Retina (tissue), 1 donor: ENCODE measurements around the gene SCAPER.
A peak's percentile ranks its signal among the peaks of the same experiment; 100 is the strongest.
"Not testable (repeated sequence)": the region's sequence is repeated elsewhere in the genome, so short reads cannot be mapped to it uniquely, and the experiment has no call there.

ENCODE experiments used
- DNase-seq: peaks from one replicate; pipeline ENCODE4 v3.0.0-alpha.2; 2016

Gene SCAPER

DNA sequence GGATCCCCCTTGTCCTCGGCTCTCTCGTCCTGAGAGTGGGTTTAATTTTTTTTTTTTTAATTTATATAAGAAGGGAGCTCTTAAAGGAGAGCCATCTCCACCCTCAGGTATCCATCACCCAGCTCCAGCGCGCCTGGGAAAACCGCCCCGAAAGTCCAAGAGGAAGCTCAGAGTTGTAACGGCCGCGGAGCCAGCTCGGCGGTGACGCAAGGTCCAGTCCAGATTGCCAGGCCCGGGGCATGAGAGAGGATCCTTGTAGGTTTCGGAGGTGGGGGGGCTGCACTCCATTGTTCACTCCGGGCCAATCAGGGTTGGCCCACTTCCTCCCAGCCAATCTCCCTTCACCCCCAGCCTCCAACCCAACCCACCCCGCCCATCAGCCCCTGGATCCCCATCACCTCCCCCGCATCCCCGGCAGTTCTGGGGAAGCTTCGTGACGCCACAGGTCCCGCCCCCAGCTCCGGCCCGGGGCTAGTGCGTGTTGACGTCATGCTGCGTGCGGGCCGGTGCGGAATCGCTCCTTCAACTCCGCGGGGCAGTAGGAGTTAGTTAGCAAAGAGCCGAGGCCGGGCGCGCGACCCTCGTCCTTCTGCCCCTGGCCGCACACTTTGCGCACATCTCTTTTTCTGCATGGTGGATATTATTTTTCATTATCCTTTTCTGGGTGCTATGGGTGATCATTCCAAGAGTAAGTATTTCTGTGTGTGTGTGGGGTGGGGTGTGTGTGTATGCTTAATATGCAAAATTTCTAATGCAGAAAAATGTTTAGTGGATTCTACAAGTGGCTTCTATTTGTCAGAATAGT, 568.7 kb downstream of the SCAPER start, which contains the start of gene ISL2:
TSS of gene ISL2 (plus strand) at position 520 of the 805 bp plus-strand sequence. CDS start at position 631, 111 bp downstream.
- DNase-seq = peak; percentile 79

DNA sequence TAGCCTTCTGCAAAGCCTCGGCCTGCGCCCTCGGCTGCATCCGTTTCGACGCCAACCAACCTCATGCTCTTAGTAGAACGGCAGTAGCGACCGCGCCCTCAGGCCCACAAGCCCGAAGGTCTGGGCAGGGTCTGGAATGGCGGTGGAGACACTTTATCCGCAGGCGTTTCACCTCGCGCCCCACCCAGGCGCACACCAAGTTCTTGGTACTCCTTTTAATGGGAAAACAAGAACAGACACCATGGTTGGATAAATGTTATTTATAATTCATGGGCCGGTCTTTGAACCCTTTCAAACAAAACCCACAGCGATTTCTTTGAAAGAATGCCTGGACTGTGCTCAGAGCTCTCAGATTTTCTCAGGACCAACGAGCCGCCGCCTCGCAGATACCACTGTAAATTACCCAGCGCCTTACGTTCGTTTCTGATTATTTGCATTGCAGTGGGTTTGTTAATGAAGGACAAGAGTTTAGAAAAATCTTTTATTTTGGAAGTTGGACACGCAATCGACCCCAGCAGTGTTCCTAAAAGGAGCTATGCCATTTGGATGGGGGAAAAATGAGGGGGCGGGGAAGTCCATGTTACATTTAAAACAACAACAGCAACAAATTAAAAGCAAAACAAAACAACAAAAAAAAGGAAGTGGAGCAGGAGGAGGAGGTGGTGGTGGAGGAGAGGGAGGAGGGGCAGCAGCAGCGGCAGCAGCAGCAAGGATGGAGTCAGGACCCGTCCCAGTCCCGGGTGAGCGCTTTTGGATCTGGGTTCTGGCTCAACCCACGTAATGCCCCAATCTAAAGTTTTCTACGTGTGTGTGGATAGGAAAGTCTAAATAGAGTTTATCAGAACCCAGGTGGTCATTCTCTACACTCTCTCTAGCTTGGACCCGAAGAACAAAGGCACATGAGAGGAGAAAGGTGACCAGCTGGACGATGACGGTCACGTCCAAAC, 569.6 kb downstream of the SCAPER start:
- DNase-seq = peak; percentile 84

DNA sequence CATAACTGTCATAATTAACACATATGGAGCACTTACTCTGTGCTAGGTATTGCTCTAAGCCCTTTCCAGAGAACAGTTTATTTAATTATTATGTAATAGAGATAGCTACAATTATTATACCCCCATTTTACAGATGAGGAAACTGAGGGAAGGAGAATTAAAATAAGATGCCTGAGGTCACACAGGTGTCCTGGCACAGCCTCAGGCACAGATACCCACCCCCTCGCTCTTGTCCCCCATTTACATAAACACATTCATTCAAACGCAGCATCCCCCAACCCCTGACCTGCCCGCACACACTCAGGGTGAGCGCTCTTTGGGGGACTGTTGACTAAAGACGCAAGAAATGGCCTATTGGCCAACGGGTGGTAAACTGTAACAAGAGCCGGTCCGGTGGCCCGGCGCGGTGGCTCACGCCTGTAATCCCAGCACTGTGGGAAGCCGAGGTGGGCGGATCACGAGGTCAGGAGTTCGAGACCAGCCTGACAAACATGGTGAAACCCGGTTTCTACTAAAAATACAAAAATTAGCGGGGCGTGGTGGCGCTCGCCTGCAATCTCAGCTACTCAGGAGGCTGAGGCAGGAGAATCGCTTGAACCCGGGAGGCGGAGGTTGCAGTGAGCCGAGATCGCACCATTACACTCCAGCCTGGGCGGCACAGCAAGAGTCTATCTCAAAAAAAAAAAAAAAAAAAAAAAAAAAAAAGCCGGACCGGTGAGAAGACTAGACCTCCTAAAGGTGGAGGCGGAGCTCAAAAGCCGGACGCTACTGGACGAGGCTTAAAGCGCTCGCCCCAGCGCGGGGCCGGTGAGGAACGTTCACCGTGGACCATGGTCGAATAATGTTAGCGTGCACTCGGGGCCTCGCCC, 570.5 kb downstream of the SCAPER start:
- no peak for DNase-seq

DNA sequence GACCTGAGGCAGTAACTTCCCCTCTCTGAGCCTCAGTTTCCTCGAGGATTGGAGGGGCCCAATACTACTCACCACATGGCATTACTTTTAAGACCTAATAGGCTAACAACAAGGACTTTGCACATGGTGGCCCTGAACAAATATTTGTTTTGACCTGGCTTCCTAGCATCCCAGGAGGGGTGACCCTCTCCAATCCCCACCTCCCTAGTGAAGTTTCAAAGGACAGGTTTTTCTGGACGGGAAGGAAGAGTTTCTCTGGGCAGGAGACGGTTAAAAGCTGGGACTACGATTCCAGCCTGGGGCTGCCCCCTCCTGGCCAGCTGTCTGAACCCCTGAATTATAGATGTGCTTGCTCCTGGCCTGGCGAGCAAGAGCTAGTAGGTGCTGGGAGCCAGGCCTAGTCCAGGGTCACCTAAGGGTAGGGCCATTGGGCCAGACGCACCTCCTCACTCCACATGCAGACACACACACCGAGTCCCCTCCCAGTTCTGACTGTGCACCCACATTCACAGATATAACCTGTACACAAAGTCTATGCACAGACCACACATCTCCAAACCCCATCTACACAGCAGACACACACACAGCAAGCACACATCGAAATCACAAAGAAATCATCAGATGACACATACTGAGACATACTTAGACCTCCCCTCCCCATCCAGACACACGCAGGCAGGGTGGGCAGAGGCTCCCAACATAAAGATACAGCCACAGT, 571.3 kb downstream of the SCAPER start:
- DNase-seq = peak; percentile 53

DNA sequence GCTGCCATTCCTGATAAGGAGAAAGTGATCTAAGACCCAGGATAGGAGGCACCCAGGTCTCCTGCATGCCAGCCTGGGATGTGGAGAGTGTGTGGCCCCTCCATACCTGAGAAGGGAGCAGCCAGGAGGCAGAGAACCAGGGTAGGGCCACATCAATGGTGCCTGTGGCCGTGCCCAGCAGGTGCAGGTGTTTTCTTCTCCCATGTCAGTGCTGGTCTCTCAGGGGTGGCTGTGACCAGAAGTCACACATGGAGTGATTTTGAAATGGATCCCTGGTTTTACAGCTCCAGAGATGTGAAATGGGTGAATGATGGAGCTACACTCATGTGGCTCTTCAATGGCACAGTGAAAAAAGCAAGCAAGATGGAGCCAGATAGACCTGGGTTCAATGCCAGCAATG, 571.8 kb downstream of the SCAPER start:
- no peak for DNase-seq

DNA sequence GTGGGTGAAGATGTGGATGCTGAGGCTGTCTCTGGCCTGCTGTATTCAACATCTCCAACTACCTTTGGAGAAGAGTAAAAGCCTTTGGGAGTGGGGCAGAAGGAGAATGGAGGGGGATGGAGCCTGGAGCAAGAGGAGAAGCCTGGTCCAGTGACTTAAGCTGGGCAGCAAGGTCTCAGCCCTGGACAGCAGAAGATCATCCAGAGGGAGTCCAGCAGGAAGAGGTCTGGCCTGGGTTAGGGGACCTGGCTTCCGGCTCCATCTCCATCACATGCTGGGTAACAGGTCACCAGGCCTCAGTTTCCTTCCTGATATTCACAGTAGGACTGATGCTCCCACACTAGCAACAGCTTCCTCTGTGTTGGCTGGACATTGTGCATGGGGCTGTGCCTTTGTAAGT, 572.3 kb downstream of the SCAPER start:
- DNase-seq = no peak

DNA sequence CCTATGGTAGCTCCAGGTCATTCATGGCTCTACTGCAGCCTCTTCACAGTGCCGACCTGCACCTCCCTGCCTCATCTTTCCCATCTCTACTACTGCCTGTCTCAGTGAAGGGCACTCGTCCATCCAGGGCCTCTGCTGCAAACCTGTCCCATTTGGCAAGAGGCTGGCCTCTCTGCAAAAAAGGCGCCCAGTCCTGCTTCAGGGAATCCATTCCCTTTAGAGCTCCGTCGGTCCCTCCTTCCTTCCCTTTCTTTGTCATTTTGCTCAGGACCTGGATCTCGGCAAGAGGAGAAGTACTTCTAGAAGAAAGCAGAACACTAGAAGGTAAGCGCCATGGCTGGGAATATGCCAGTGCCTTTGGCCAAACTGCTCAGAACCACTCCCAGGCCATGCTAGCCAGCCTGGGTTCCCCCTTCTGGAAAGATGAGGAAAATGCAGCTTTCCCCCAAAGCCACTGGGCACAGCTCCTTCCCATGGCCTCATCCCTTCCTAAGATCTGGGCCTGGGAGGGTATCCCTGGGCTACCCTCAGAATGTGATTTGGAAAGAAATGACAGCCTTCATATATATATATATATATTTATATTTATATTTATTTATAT, 575.0 kb downstream of the SCAPER start:
- peak; percentile 42 for DNase-seq

DNA sequence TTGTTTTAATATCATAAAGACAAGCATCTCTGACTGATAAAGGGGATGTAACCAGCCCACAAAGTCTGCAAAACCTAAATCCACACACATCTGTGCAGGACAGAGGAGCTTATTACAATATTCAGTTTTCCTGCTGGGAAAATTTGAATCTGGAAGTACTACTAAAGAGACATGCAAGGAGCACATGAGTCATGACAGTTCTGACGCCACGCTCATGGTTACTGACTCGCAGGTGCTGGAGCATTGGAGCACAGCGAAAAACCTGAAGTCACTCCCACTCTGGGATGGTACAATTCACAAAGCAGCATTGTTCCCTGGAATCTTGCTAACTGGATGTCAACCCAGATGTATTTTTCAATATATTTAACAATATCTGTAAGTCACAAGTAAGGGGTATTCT, 576.2 kb downstream of the SCAPER start:
- no peak for DNase-seq

DNA sequence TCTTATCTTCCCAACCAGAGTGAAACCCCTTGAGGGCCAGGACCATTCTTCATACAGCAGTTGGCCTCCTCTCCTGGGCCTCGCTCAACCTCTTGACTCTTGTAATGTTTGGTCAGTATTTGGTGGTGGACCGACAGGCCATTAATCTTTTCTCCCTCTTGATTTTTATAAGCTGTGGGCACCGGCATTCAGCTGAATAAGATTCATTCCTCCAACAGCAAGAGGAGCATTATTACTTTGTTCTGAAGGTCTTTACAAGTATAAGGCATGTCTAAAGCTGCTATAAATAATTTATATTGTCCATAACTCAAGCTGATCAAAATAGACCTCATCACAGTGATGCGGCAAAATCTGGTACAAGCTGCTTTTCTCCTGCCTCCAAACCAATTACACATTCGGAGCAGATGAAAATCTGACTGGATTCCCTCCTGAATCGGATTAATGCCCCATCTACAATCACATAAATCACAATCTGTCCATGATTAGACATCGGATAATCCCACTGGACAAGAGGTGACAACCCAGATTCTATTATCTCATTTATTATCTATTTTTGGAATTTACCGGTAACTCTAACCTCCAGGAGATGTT, 576.9 kb downstream of the SCAPER start:
- DNase-seq = no peak

DNA sequence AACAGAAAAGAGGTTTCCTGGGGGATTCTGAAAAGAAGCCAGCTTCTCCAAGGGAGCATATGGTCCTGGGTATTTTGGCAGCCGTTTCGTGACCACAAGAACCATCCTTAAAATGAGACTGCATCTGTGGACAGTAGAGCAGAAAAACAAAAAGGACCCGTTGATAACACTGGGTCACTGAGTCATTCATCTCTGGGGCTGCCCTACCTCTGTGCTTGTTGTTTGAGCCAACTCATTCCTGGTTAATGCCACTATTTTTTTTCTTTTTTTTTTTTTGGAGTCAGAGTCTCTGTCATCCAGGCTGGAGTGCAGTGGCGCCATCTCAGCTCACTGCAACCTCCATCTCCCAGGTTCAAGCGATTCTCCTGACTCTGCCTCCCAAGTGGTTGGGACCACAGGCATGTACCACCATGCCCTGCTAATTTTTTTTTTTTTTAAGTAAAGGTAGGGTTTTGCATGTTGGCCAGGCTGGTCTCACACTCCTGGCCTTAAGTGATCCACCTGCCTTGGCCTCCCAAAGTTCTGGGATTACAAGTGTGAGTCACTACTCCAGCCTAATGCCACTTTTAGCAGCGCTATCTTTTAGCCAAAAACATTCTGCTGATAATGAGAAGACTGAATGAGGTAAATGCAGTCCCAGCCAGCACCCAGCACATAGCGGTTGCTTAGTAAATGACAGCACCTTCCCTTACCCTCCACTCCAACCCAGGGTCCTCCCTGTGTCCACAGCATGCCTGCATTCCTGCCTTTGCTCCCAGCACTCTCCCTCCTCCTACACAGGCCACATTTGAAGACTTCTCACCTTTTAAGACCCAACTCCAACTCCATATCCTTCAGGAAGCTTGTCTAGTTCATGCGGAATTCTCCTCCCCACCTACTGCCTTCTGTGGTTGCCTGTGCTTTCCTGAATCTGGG, 577.7 kb downstream of the SCAPER start:
- no peak for DNase-seq

DNA sequence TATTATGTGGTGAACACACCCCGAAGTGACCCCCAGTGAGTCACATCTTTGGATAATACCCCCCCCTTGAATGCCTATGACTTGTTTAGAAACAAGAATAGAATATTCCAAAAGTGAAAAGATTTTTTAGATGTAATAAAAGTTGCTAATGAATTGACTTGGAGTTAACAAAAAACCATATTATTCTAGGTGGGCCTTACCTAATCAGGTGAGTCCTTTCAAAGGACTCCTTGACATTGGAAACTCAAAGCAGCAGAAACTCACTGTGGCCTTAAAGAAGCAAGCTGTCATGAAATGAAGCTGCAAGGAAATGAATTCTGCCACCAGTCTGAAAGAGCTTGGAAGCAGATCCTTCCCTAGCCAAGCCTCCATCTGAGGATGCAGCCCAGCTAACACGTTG, 579.4 kb downstream of the SCAPER start:
- no peak for DNase-seq

DNA sequence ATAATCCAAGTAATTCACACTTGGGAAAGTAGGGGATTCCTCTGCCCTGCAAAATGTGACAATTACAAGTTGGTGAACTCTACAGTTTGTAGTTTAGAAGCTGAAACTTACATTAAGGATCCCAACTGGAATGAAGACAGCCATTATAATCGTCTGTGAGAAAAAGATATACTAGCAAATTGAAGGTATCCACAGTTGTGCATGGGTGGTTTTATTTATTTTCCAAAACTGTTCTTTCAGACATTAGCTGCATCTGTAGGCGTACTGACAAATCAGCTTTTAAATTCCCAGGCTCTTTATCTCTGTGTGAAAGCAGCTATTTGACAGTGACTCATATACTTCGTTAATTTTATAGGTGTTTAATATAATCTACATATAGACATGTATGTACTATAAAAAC, 581.1 kb downstream of the SCAPER start:
- no peak for DNase-seq

DNA sequence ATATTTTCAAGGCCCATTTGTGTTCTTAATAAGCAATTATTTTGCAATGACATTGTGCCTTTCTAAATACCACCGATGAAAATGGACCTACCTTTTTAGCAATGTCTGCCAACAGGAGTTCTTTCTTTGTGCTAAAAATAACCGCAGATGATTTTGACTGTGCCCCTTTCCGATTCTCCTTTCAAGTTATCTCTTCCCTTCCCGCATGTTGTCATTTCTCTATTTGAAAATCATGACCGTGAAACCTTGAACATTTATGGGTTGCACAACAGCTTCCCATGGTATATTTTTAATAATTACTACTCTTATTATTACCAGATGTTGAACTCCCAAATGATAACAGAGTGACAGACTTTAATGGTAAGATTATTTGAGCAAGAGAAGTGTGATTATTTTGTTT, 583.5 kb downstream of the SCAPER start:
- DNase-seq = no peak

DNA sequence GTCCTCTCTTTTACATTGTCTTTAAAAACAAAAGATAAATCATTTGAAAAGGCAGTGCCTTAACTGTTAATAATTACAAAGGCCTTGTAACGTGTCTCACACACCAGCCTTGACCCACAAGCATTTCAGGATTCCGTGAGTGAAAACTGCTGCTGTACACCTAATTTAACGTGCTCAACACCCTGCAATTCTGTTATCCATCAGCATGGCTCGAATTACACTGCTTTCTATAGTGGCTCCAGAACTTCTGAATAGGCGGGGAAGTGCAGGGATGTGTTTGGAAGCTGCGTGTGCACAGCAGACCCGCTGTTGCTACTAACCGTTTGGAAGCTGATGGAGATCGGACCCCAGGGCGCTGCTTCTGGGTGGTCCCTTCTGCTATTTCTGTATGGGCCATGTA, 584.0 kb downstream of the SCAPER start:
- no peak for DNase-seq

DNA sequence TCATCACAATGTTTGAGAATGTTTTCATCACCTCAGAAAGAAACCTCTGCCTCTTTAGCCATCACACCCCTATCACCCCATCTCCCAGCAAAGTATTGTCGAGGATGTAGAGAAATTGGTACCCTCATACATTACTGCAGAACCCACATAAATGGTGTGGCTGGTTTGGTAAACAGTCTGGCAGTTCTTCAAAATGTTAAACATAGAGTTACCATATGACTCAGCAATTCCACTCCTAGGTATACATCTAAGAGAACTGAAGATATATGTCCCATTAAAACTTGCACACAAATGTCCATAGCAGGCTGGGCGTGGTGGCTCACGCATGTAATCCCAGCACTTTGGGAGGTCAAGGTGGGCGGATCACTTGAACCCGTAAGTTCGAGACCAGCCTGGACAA, 585.1 kb downstream of the SCAPER start:
- DNase-seq = no peak

DNA sequence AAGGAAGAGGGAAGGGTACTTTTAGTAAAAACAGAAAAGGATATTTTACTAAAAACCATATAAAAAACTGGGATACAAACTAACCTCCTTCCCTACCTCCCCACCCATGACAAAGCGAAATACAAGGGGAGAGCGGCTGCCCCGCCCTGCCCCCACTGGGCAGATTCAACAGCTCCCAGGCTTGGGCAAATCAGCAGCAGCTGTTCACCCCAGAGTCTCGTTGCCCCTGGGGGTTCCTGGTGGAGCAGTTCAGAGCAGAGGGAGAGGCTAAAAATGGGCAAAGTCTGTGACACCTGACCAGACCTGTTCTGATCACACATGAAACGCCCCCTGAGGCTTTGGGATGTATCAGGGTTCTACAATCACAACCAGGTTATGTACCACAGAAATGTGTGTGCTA, 591.4 kb downstream of the SCAPER start:
- DNase-seq = no peak

DNA sequence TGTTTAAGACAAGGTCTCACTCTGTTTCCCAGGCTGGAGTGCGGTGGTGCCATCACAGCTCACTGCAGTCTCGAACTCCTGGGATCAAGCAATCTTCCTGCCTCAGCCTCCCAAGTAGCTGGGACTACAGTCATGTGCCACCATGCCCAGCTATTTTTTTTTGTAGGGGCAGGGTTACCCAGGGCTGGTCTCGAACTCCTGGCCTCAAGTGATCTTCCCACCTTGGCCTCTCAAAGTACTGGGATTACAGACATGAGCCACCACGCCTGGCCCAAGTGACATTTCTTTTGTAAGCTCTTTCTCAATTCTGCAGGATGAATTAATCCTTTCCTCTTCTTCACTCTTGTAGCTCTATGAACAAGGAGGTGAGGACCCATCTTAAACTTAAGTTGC, 592.0 kb downstream of the SCAPER start:
- not testable (repeated sequence) for DNase-seq

DNA sequence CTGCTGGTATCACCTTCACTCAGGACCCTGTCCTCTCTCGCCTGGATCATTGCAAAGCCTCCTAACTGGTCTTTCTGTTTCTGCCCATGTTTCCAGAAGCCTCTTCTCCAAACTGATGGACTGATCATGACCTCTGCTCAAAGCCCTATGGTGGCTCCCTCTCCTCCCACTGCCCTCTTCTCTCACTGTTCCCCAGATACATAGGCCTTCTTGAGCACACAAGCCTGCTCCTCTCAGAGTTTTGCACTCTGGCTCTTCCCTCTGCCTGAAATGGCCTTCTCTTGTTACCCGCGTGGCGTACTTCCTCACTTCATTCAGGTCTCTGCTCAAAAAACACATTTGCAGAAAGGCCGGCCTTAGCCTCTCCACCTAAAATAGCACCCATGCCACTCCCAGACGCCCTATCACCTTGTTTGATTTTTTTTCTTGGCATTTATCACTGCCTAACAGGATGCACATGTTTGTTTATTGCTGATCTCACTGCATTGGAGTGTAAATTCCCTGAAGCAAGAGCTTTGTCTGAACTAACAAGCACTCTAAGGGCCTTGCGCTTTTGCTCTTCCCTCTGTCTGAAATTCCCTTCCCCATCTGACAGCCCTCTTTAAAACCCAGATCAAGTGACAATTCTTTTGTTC, 592.5 kb downstream of the SCAPER start:
- DNase-seq = no peak

DNA sequence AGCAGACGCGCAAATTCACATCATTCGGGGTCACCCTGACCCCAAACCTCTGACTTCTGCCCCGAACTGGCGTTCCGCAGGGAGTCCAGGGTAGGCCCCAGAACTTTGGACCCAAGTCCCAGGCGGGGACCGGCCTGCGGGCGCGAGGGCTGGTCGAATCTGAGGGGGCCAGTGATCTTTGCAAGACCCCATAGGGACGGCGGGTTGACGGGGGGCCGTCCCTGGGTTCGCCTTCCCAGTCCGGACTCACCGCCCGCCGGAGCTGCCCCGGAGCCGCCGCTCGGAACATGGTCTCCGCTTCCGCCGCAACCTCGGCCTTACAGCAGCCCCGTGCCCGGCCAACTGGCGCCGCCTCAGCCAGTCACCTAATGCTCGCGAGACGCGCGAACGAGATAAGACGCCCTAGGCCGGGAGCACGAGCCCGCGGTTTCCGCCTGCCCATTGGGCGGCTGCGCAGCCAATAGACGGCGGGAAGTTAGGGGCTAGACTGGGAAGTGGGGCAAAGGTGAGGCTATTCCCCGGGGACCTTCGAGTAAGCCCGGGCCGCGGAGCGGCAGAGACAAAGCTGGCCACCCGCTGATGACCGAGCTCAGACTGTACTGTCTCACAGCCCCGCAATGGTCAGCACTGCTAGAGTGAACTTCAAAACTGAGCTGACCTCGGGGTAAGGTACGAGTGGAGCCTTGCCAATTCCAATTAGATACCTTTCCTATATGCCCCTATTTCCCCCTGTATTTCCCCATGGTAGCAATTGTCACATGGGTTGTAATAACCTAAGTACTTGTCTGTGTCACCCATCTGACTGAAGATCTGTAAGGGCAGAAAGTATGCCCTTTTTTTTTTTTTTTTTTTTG, 593.8 kb downstream of the SCAPER start, which contains the start of gene ETFA:
TSS of gene ETFA (minus strand) at position 370 of the 854 bp plus-strand sequence. CDS start at position 289, 81 bp downstream.
- DNase-seq = peak; percentile 97
